ENCODE data around the gene FSD2. TPM values are rescaled to one million over a fixed set of nuclear protein-coding genes. Genes with fewer than 3 reads are reported as not detected.

The FSD2 gene
- total and polyA plus RNA-seq, 9 of the 15 experiments (the other 6 are each of a cell fraction or from before 2014, with no cell fraction given), result 0.01 to 0.06 TPM; not detected in 7

DNA sequence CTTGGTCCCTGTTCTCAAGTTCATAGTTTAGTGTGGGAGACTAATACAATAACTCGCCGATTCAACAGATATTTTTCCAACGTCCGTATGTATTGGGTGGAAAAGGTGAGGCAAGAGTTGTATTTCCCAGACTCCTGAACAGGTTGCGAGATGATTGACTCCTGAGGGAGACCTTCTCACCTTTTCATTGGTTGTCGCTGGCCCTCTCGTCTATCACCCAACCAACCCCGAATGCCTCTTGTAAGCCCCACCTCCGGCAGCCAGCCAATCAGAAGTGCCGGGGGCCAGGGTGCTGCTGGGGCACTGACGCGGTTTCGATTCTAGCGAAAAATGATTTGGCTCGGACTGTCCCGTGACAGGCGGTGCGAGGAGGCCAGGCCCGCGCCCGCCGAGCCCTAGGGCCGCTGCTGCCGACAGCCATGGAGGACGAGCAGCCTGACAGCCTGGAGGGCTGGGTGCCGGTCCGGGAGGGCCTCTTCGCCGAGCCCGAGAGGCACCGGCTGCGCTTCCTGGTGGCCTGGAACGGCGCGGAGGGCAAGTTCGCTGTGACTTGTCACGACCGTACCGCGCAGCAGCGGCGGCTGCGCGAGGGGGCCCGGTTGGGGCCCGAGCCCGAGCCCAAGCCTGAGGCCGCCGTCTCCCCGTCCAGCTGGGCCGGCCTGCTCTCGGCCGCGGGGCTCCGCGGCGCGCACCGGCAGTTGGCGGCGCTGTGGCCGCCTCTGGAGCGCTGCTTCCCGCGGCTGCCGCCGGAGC lies 3.6 kb upstream of the FSD2 start, which contains the start of gene WHAMM (continued):
- TF ChIP-seq, protein P1, sequence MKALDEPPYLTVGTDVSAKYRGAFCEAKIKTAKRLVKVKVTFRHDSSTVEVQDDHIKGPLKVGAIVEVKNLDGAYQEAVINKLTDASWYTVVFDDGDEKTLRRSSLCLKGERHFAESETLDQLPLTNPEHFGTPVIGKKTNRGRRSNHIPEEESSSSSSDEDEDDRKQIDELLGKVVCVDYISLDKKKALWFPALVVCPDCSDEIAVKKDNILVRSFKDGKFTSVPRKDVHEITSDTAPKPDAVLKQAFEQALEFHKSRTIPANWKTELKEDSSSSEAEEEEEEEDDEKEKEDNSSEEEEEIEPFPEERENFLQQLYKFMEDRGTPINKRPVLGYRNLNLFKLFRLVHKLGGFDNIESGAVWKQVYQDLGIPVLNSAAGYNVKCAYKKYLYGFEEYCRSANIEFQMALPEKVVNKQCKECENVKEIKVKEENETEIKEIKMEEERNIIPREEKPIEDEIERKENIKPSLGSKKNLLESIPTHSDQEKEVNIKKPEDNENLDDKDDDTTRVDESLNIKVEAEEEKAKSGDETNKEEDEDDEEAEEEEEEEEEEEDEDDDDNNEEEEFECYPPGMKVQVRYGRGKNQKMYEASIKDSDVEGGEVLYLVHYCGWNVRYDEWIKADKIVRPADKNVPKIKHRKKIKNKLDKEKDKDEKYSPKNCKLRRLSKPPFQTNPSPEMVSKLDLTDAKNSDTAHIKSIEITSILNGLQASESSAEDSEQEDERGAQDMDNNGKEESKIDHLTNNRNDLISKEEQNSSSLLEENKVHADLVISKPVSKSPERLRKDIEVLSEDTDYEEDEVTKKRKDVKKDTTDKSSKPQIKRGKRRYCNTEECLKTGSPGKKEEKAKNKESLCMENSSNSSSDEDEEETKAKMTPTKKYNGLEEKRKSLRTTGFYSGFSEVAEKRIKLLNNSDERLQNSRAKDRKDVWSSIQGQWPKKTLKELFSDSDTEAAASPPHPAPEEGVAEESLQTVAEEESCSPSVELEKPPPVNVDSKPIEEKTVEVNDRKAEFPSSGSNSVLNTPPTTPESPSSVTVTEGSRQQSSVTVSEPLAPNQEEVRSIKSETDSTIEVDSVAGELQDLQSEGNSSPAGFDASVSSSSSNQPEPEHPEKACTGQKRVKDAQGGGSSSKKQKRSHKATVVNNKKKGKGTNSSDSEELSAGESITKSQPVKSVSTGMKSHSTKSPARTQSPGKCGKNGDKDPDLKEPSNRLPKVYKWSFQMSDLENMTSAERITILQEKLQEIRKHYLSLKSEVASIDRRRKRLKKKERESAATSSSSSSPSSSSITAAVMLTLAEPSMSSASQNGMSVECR (CRISPR knock-in tag; IDR thresholded peaks at IDR 0.05), result peak; percentile 66
- TF ChIP-seq GABPA (tag; conservative IDR thresholded peaks at IDR 0.05; ENCODE audit: low read depth), result peak; percentile 44
- peak in 1 of 2 experiments; percentile 88; a peak in 2 of 4 replicates for TF ChIP-seq RCOR1 (IDR thresholded peaks at IDR 0.05; ENCODE audit: borderline replicate concordance in 1 of 2, low read depth in 2 of 2, low read length in 2 of 2)
- TF ChIP-seq BCL6 (CRISPR knock-in tag; IDR thresholded peaks at IDR 0.05), result no peak
- TF ChIP-seq HIVEP1 (CRISPR knock-in tag; IDR thresholded peaks at IDR 0.05), result no peak
- no peak for TF ChIP-seq SREBF1 (IDR thresholded peaks at IDR 0.05; ENCODE audit: borderline replicate concordance, low read depth, low read length)
- TF ChIP-seq STAT5A (IDR thresholded peaks at IDR 0.05; ENCODE audit: borderline replicate concordance, low read length), result no peak
- peak in 1 of 2 experiments; percentile 71; a peak in 2 of 4 replicates for TF ChIP-seq NONO (IDR thresholded peaks at IDR 0.05; ENCODE audit: low read depth in 2 of 2, low read length in 1 of 2)
- TF ChIP-seq XRCC5 (IDR thresholded peaks at IDR 0.05; ENCODE audit: low read depth, low read length), result no peak
- peak; percentile 85 for TF ChIP-seq BHLHE40 (IDR thresholded peaks at IDR 0.05; ENCODE audit: low read length)
- no peak for TF ChIP-seq ZFPM2 (CRISPR knock-in tag; IDR thresholded peaks at IDR 0.05)
